Activated CD4-positive, alpha-beta T cell treated with anti-CD3 and anti-CD28 coated beads, Interleukin-2, amount 10 ng/mL, durations not matched to agents 24 days and 14 days (primary cell): Measurements from ENCODE around the gene MTREX. TPM values are rescaled to one million over a fixed set of nuclear protein-coding genes. Genes with fewer than 3 reads are reported as not detected.
A peak's percentile ranks its signal among the peaks of the same experiment; 100 is the strongest.

Experiments used
- DNase-seq: peaks from one replicate; pipeline ENCODE4 v3.0.0; 2022
- H3K27ac Mint-ChIP-seq: one replicate; pipeline ENCODE4 v1.8.0; 2022; ENCODE audit warnings: mild to moderate bottlenecking, mixed read lengths
- H3K27me3 Mint-ChIP-seq: one replicate; pipeline ENCODE4 v1.8.0; 2022; ENCODE audit warnings: mixed read lengths
- H3K36me3 Mint-ChIP-seq: one replicate; pipeline ENCODE4 v1.8.0; 2022; ENCODE audit warnings: low read depth, mild to moderate bottlenecking, mixed read lengths
- H3K4me1 Mint-ChIP-seq: one replicate; pipeline ENCODE4 v1.8.0; 2021; ENCODE audit warnings: mixed read lengths
- H3K4me3 Mint-ChIP-seq: one replicate; pipeline ENCODE4 v1.8.0; 2022; ENCODE audit warnings: mild to moderate bottlenecking, moderate library complexity, mixed read lengths
- H3K9me3 Mint-ChIP-seq: one replicate; pipeline ENCODE4 v1.8.0; 2021; ENCODE audit warnings: mixed read lengths
- intact Hi-C: fragments of 100-400 bp; cut with micrococcal nuclease; formaldehyde crosslinking; loops from one replicate; pipeline ENCODE4 v1.15.1; 2023
- total RNA-seq: library from RNA; stranded (reverse); gene quantifications from 2 replicates; pipeline ENCODE4 v1.2.3, GENCODE V29; 2022

The MTREX gene
- 123 and 128 TPM in 2 replicates for total RNA-seq

DNA sequence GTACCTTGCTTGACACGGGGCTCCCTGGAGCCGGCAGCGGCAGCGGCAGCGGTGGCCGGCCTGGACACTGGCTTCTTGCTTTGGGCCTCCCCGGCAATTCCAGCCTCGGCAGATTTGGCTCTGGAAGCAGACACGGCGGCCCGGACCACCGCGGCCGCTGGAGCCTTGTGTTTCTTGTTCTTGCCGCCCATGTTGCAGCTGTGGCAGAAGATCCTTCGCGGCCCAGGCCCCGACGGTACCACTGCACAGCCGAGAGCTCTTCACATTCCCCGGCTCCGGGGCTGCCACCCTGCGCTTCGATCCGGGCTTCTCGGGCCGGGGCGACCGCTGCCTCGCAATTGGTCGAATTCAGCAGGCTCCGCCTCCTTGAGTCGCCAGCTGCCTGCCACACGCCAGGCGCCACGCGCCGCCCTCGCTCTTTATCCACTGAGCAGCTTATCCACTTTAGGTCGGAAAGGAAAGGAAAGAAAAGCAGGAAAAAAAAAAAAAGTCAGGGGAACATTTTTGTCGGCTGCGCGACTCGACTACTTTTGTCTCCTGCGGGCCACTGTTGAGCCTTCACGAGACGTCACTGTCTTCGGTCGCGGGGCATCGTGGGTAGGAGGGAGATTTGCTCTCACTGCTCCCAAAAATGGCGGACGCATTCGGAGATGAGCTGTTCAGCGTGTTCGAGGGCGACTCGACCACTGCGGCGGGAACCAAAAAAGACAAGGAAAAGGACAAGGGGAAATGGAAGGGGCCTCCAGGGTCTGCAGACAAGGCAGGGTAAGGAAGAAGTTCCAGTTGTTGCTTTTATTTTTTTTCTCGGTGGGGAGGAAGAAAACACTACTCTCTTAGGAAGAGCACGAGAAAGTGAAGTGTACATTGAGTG is at the start of gene MTREX, which contains the start of gene DHX29:
Gene MTREX, plus strand, starts transcription at position 607 of the 871 bp plus-strand sequence. Its CDS starts 25 bp downstream, at position 632.
Gene DHX29, minus strand, starts transcription at position 312 of the 871 bp plus-strand sequence. Its CDS starts 121 bp downstream, at position 191.
- H3K27me3 Mint-ChIP-seq, result no peaks in the 10 kb centered on the region
- peaks cover 25% of the 10 kb centered on the region for H3K36me3 Mint-ChIP-seq
- H3K4me1 Mint-ChIP-seq, result peaks cover 22% of the 10 kb centered on the region
- peak; percentile 97 for DNase-seq
- intact Hi-C loops, result loop anchor here (1.0 to 5.0 kb wide), 3 partner anchors 75 to 227 kb away; partner anchors contain the start of genes CCNO and PLPP1
- no peak within 1 kb of the TSS for H3K4me3 Mint-ChIP-seq
- no peak within 1 kb of the TSS for H3K27ac Mint-ChIP-seq
- peaks cover 2% of the 10 kb centered on the region for H3K9me3 Mint-ChIP-seq

DNA sequence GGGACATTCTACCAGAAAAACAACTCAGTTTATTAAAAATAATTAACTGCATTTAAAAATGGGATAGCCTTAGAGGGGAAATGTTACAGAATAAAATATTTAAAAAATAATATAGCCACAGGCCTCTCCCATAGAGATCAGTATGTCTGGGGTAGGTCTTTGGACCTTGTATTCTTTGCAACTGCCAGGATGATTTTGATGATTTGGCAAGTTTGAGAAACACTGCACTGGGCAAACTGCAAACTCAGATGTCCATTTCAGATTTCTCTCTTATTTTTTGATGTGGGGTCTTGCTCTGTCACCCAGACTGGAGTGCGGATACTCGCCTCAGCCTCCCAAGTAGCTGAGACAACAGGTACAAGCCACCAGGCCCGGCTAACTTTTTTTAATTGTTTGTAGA is 49.5 kb upstream of the MTREX start:
- H3K4me1 Mint-ChIP-seq, result no peaks in the 10 kb centered on the region
- intact Hi-C loops, result no loop called here
- no peak for DNase-seq
- no peaks in the 10 kb centered on the region for H3K9me3 Mint-ChIP-seq
- H3K36me3 Mint-ChIP-seq, result peaks cover 42% of the 10 kb centered on the region
- H3K4me3 Mint-ChIP-seq, result no peak overlapping the region
- H3K27me3 Mint-ChIP-seq, result no peaks in the 10 kb centered on the region
- H3K27ac Mint-ChIP-seq, result no peak overlapping the region

DNA sequence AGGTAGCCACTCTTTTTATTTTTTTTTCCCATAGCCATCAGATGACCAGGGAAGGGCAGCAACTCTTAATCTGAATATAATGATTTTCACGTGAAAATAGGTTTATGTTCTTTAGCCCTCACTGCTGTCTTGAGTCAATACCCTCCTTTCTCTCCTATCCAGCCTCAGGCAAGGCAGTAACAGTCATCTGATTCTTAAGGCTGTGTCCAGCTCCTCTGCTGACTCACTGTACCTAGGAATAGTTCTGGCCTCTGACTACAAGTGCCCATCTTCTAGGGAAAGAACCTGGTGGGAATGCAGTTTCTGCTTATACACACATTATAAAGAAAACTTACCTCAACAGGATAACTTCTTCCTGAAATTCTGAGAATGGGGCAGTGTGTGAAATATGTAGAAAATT is 31.0 kb upstream of the MTREX start:
- Mint-ChIP-seq H3K27me3 (no peaks in the 10 kb centered on the region), H3K4me3 (no peak overlapping the region), H3K4me1 (no peaks in the 10 kb centered on the region), H3K36me3 (peaks cover 50% of the 10 kb centered on the region), H3K9me3 (no peaks in the 10 kb centered on the region), H3K27ac (no peak overlapping the region)
- intact Hi-C loops, result no loop called here
- no peak for DNase-seq

GRCh38 chr5:55278778-55279177 is 29.0 kb upstream of the MTREX start:
- Mint-ChIP-seq H3K9me3 (no peaks in the 10 kb centered on the region), H3K36me3 (peaks cover 53% of the 10 kb centered on the region), H3K27me3 (no peaks in the 10 kb centered on the region), H3K27ac (no peak overlapping the region), H3K4me1 (no peaks in the 10 kb centered on the region), H3K4me3 (no peak overlapping the region)
- intact Hi-C loops, result no loop called here
- no peak for DNase-seq

GRCh38 chr5:55286411-55286933 is 21.3 kb upstream of the MTREX start:
- H3K9me3 Mint-ChIP-seq, result no peaks in the 10 kb centered on the region
- H3K27ac Mint-ChIP-seq, result no peak overlapping the region
- intact Hi-C loops, result no loop called here

GRCh38 chr5:55289808-55290207 is 18.0 kb upstream of the MTREX start:
- Mint-ChIP-seq H3K27me3 (no peaks in the 10 kb centered on the region), H3K36me3 (peaks cover 54% of the 10 kb centered on the region), H3K27ac (no peak overlapping the region), H3K9me3 (no peaks in the 10 kb centered on the region), H3K4me1 (no peaks in the 10 kb centered on the region), H3K4me3 (no peak overlapping the region)
- intact Hi-C loops, result no loop called here
- peak; percentile 12 for DNase-seq

More at GRCh38 chr5:55286411-55286933, 21.3 kb upstream of the MTREX start:
- peak; percentile 12 for DNase-seq
- H3K27me3 Mint-ChIP-seq, result no peaks in the 10 kb centered on the region
- H3K4me3 Mint-ChIP-seq, result no peak overlapping the region
- H3K4me1 Mint-ChIP-seq, result no peaks in the 10 kb centered on the region
- peaks cover 47% of the 10 kb centered on the region for H3K36me3 Mint-ChIP-seq

- no peak overlapping the region for H3K27ac Mint-ChIP-seq
- DNase-seq, result no peak
- H3K27me3 Mint-ChIP-seq, result no peaks in the 10 kb centered on the region
- H3K36me3 Mint-ChIP-seq, result peaks cover 56% of the 10 kb centered on the region
- intact Hi-C loops, result no loop called here
- H3K4me1 Mint-ChIP-seq, result no peaks in the 10 kb centered on the region
- no peaks in the 10 kb centered on the region for H3K9me3 Mint-ChIP-seq
- no peak overlapping the region for H3K4me3 Mint-ChIP-seq
Measured at GRCh38 chr5:55290991-55291390, 16.8 kb upstream of the MTREX start.

GRCh38 chr5:55294935-55295334 is 12.9 kb upstream of the MTREX start:
- Mint-ChIP-seq H3K9me3 (no peaks in the 10 kb centered on the region), H3K4me1 (no peaks in the 10 kb centered on the region), H3K36me3 (peaks cover 63% of the 10 kb centered on the region), H3K27ac (no peak overlapping the region), H3K4me3 (no peak overlapping the region), H3K27me3 (no peaks in the 10 kb centered on the region)
- intact Hi-C loops, result no loop called here
- no peak for DNase-seq

DNA sequence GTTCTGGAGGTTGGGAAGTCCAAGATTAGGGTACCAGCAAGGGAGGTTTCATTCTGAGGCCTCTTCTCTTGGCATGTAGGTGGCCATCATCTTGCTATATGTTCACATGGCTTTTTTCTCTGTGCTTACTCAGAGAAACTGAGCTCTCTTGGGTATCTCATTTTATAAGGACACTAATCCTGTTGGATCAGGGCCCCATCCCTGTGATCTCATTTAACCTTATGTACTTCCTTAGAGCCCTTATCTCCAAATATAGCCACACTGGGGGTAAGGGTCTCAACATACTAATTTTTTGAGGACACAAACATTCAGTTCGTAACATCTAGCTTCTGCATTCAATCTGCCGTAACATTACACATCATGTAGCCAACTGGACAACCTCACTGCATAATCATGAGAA is 6.9 kb upstream of the MTREX start:
- intact Hi-C loops, result no loop called here
- Mint-ChIP-seq H3K27me3 (no peaks in the 10 kb centered on the region), H3K9me3 (peaks cover 8% of the 10 kb centered on the region), H3K27ac (no peak overlapping the region), H3K4me3 (no peak overlapping the region), H3K36me3 (peaks cover 39% of the 10 kb centered on the region), H3K4me1 (peaks cover 11% of the 10 kb centered on the region)
- no peak for DNase-seq

DNA sequence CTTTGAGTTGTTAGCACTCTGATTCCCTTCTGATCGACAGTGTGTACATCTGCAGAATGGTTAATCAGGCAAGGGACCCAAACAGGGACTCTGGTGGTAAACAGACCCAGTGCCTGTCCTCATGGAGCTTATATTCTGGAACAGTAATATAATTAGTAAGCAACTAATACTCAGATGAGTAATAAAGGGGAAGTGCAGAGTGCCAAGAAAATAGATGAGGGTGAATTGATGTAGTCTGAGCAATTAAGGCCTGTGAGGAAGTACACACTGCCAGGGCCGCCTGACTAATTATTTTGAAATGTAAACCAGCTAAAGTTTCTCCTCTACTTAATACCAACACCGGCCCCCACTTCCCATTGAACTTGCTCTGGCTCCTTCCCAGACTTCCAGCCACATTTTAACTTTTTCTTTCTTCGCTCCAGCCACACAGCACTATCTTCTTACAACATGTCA is 4.5 kb upstream of the MTREX start:
- Mint-ChIP-seq H3K27me3 (no peaks in the 10 kb centered on the region), H3K27ac (no peak overlapping the region), H3K4me3 (no peak overlapping the region), H3K36me3 (peaks cover 24% of the 10 kb centered on the region), H3K4me1 (peaks cover 11% of the 10 kb centered on the region), H3K9me3 (peaks cover 8% of the 10 kb centered on the region)
- no peak for DNase-seq
- intact Hi-C loops, result no loop called here

- Mint-ChIP-seq H3K27me3 (no peaks in the 10 kb centered on the region), H3K4me3 (no peak overlapping the region), H3K36me3 (peaks cover 22% of the 10 kb centered on the region), H3K9me3 (peaks cover 8% of the 10 kb centered on the region), H3K4me1 (peaks cover 11% of the 10 kb centered on the region), H3K27ac (no peak overlapping the region)
- no peak for DNase-seq
- intact Hi-C loops, result no loop called here
Measured at GRCh38 chr5:55304584-55304983, 3.2 kb upstream of the MTREX start.

- Mint-ChIP-seq H3K27ac (no peak overlapping the region), H3K36me3 (peaks cover 22% of the 10 kb centered on the region), H3K4me3 (no peak overlapping the region), H3K9me3 (peaks cover 8% of the 10 kb centered on the region), H3K4me1 (peaks cover 11% of the 10 kb centered on the region), H3K27me3 (no peaks in the 10 kb centered on the region)
- intact Hi-C loops, result loop anchor here (5.0 kb wide), 1 partner anchor 73 kb away; the partner anchor contains the start of gene CCNO
- DNase-seq, result no peak
Measured at GRCh38 chr5:55305345-55305744, 2.4 kb upstream of the MTREX start.

DNA sequence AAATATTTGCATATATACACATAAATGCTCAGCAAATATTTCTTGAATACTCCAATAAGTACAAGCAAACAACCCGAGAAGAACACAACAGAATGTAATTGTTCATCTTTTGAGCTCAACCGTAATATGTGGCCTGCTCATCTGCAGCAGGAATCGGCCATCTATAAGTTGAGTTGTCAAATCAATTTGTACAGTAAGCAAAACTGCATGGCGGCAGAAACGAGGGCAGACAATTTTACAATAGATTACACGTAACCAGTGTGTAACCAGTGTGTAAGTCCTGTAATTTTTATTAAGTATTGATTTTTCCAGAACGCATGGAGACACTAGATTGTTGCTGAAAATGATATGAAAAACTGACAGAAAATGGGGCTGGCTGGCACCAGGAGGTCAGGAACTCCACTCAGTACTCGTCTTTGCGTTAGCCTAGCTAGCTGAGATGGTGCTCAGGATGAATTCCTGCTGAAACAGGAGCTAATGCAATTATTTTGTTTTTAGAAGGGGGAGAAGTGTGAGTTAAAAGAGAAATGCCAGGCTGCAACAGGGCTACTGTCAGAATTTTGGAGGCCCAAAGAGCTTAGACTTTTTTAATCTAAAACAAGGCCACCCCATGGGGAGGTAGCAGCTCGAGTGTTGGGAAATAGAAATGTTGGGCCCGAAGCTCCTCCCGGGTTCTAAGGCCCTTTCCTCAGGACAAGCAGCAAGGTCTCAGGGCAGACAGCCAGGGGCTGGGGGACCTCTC is 977 bp upstream of the MTREX start:
- no peak overlapping the region for H3K27ac Mint-ChIP-seq
- H3K9me3 Mint-ChIP-seq, result peaks cover 4% of the 10 kb centered on the region
- no peak overlapping the region for H3K4me3 Mint-ChIP-seq
- H3K4me1 Mint-ChIP-seq, result peaks cover 20% of the 10 kb centered on the region
- DNase-seq, result no peak
- no peaks in the 10 kb centered on the region for H3K27me3 Mint-ChIP-seq
- intact Hi-C loops, result loop anchor here (1.0 to 5.0 kb wide), 3 partner anchors 75 to 228 kb away; partner anchors contain the start of genes CCNO and PLPP1
- peaks cover 25% of the 10 kb centered on the region for H3K36me3 Mint-ChIP-seq
